CD4-positive, alpha-beta T cell treated with Interleukin-1 beta for 1 hour (primary cell): Measurements from ENCODE around the gene FKBP1A.

Experiments
- DNase-seq, 2 donors: peaks; one replicate each; pipeline ENCODE4 v3.0.0-alpha.2; 2020 to 2022

The FKBP1A gene

DNA sequence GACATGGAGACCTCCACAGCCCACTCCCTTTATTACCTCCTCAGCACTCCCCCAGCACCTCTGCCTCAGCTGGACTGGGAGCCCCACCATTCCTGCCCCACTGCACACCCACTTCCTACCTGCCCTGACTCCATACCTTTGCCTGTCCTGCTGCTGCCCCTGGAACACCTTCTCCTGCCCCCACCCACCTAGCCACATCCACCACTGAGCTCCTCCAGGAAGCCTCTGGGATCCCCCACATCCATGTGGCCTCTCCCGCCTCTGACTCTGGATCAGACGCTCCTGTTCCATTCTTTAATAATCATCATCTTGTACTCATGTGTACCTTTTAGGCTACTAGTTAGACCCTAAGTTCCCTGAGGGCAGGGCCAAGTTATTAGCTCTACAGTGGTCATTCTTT, 61.8 kb downstream of the FKBP1A start:
- no peak for DNase-seq

DNA sequence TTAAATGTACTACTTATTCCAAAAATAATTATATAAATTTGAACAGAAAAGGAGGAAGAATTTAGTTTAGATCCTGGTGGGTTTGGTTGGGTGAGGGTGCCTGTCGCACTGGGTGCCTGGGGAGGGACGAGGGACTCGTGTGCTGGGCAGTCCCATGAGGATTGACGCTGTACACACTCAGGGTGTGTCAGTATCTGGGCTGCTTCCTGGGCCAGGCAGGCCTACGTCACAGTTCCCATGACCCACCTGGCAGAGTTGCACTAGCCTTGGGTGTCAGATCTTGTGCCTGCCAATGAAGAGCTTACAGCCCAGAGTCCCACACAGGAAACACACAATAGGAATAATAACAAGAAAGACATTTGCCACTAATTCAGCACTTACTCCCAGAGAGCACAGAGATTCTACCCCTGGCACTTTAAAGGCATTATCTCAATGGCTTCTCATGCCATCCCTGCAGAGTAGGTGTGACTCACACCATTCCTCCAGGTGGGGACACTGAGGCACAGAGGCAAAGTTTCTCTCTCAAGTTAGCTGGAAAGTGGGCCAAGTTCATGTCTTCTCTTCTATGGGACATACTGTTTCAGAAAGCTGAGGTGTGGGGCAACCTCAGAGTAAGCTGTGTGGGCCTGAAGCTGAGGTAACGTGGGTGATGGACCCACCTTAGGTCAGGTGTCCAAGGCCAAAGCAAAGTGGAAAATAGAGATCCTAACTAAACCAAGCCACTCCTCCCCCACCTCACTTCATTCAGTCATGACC, 62.6 kb downstream of the FKBP1A start:
- DNase-seq: peak; percentile 52 to 75

DNA sequence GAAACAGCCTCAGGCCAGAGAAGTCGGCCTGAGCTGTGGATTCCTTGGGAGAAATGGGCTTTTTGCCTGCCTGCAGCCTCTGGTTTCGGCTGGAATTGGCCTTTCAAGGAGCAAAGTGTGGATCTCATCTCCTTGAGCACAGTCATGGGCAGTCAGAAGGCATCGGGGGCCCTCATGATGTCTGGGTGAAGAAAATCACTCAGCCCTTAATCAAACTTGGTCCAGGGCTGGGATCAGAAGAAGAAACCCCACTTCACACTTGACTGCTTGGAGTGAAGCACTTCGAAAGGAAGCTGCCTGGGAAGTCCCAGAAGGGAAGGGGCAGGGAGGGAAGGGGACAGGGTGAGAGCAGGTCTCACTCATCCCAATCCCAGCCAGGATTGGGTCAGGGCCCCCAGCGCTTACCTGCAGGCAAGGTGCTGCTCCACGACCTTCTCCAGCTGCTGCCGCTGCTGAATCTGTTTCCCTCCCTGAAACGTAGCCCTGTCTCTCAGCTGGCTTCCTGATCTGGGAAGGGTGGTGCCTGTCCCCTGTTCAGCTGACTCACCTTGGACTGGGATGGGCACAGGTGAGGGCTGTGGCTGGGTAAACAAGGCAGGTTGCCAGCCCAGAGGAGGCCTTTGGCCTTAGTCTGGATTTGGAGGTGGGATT, 64.0 kb downstream of the FKBP1A start, which contains the start of gene SDCBP2:
Gene SDCBP2 (minus strand): TSS at position 460 of the 651 bp plus-strand sequence. CDS start 8,723 bp downstream, outside the sequence.
- DNase-seq: no peak

DNA sequence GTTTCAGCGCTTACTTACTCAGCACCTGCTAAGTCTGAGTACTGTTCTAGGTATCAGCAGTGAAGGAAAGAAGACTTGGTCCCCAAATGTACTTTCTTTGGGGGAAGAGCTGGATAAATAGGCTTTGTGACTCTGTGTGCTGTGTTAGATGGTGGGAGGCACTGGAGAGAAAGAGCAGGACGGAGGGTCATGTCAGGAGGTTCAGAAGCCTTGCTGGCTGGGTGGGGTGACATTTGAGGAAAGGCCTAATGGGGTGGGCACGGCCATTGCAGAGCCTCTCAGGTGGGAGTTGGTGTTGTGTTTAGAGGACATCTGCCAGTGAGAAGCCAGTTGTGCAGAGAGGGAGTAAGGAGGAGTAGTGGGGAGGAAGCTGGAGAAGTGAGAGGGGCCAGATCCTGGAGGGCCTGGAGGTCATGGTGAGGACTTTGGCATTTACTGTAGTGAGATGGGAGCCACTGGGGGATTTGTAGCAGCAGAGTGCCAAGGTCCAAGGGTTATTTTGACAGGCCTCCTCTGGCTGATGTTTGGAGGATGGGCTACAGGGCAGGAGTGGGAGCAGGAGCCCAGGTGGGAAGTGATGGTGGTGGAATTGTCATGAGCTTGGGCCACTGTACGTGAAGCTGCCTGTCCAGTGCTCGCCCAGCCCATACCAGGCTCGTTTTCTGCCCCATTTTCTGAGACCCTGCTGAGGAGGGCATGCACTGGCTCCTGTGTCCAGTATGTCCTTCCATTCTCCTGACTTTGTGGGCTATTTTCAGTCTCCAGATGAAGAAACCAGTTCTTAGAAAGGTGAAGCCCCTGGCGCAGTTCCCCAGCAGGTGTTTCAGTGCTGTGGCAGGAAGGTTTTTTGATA, 64.8 kb downstream of the FKBP1A start:
- no peak for DNase-seq

DNA sequence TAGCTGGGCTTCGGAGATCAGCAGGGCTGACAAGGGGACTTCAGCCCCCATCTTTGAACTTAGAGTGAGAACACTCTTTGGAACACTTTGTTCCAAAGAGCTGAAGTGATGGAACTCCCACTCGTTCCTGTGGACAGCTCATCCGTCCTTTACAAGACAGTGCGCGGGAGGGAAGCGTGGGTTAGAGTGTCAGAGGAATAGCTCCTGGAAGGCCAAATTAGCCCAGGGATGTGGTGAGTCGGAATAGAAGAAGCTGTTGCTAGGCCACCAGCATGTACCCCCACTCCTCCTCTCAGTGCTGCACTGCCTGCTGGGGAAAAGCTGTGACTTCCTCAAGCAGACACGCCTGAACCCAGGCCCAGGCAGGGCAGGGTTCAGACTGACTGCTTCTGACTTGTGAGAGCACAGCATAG, 65.6 kb downstream of the FKBP1A start:
- DNase-seq: no peak

GRCh38 chr20:1326031-1326930, 66.6 kb downstream of the FKBP1A start:
- DNase-seq: no peak

GRCh38 chr20:1325173-1326030, 67.5 kb downstream of the FKBP1A start:
- DNase-seq: peak; percentile 99

GRCh38 chr20:1324598-1325172, 68.2 kb downstream of the FKBP1A start:
- DNase-seq: peak in 1 of 2 donors; percentile 46

DNA sequence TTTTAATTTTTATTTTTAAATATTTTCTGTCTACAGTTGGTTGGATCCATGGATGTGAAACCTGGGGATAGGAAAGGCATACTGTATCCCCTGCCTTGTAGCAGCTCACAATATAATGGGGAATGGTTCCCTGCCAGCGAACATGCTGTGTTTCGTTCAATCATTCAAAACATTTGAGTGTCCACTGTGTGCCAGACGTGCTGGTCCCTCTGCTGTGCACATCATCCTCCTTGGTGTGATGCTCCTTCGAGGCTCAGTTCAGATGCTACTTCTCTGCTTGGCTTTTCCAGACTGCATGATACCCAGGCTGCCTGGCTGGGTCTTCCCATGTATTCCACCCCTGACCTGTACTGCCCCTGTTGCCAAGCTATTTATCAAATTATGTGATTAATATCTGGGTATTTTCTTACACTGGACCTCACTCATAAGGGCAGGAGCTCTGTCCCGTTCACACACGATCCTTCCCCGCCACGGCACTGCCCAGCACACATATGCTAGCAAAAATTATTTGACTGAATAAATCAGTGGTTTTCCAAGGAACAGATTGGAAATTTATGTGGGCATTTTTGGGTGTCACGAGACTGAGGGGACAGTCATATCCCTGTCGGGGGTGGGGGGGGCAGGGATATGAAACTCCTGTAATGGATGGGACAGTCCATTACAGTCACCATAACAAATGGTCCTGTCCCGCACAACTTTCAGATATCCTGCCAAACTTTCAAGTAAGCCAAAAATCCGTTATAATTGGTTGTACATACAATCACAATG, 68.8 kb downstream of the FKBP1A start:
- DNase-seq: no peak

DNA sequence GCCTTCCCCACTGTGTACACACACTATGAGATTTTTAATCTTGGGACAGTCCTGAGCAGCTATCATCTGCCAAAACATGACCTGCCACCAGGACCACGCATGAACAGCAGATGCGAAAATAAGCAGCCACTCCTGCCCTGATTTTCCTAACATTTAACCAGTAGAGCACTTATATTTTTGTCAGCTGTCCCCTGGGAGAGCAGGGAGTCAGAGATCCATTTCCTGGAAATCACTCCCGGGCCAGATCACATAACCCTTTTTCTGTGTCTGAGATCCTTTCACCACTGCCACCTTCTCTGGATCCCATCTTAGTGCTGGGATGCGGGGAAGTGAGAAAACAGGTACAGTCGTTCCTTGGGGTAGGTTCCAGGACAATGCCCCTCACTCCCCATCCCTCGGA, 69.6 kb downstream of the FKBP1A start:
- no peak for DNase-seq

- peak in 1 of 2 donors; percentile 29 for DNase-seq
Measured at GRCh38 chr20:1322511-1323245, 70.2 kb downstream of the FKBP1A start.

DNA sequence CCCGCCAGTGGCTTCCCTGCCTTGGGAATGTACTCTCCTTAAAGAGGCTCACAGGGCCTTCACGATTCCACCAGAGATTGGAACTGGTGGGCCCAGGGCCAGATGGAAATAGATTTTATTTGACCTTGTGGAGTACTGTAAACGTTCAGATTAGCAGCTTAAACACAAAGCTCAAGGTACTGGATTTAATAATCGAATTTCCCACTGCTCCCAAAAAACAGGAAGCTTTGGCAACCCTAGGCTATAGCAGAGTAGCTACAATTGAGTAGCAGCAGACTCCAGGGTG, 71.3 kb downstream of the FKBP1A start:
- no peak for DNase-seq

DNA sequence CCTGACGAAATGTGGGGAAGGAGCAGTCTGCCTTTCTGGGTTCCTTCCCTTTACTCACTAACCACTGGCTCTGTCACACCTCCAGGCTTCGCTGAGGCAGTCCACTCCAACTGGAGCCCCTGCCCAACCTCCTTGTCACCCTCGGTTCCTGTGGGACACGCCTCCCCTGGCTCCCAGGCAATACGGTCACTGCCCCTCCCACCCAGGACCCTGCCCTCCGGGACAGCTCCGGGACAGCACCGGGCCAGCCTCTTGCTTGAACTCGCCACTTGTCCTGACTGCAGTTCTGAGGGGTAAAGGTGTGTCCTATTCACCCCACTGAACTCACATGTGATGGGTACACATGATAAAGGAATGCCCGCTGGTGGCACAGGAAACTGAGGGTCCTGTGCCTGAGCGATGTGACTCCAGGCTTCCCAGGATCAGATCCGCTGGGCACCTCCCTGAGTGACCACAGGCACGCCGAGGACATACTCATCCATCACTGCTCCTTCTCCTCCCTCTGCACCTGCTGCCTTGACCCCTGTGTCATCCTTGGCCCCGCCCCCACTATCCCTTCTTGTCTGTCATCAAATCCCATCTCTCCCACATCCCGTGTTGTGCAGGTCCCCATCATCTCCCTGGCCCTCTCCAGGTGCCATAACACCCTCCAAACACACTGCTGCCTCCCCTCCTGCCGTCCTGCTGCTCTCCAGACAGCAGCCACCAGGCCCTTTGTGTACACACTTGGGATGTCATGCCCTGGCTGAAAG, 71.8 kb downstream of the FKBP1A start:
- no peak for DNase-seq

- DNase-seq: no peak
Measured at GRCh38 chr20:1320016-1320415, 72.8 kb downstream of the FKBP1A start.

- DNase-seq: no peak
Measured at GRCh38 chr20:1319462-1319861, 73.4 kb downstream of the FKBP1A start.

DNA sequence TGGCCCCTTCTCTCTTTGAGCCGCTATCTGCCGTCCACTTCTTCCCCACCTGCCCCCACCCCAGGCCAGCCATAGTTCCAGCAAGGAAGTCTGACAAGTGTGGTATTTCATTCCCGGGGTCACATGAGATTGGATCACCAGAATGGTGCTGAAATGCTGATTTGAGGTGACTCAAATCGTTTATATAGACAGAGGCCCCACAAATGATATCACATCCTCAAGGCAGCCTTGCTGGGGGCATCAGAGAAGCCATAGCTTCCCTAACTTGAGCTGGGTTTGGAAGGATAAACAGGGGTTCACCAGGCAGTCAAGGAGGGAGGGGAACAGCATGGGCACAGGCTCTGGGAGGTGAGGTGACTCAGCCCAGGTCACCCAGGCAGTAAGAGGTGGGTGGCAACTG, 73.8 kb downstream of the FKBP1A start:
- DNase-seq: no peak
